Large intestine (tissue), 3 donors: ENCODE results near the gene ARL14EP. TPM values are rescaled to one million over a fixed set of nuclear protein-coding genes. Genes with fewer than 3 reads are reported as not detected.

Experiments used
- DNase-seq, 2 donors: peaks; one replicate each; pipeline versions ENCODE4 v3.0.0 to v3.0.0-alpha.2; 2013
- H3K27ac ChIP-seq: one replicate; pipeline ENCODE4 v1.5.1; 2013; ENCODE audit warnings: low read length
- H3K27me3 ChIP-seq: 2 replicates; pipeline ENCODE4 v1.6.1; 2013; ENCODE audit warnings: low read length; ENCODE audit not compliant: control insufficient read depth, insufficient read depth
- H3K36me3 ChIP-seq: 2 replicates; pipeline ENCODE4 v1.6.1; 2013; ENCODE audit warnings: low read length; ENCODE audit not compliant: control insufficient read depth, insufficient read depth
- H3K4me1 ChIP-seq: one replicate; pipeline ENCODE4 v1.6.1; 2013; ENCODE audit warnings: low read length; ENCODE audit not compliant: control insufficient read depth, insufficient read depth
- H3K4me3 ChIP-seq: one replicate; pipeline ENCODE4 v1.5.1; 2013; ENCODE audit warnings: low read length
- H3K9me3 ChIP-seq: one replicate; pipeline ENCODE4 v1.6.1; 2013; ENCODE audit warnings: mild to moderate bottlenecking, low read depth, low read length, moderate library complexity; ENCODE audit not compliant: control insufficient read depth
- WGBS: methylation state at CpG from one replicate; pipeline ENCODE4 v1.1.5; 2013; ENCODE audit warnings: low lambda C conversion rate; ENCODE audit not compliant: insufficient coverage; 5-methylcytosine and 5-hydroxymethylcytosine counted together
- polyA plus RNA-seq: library from polyadenylated mRNA; unstranded; fragments of 120-200 nt; gene quantifications from one replicate; pipeline ENCODE4 v1.2.1, GENCODE V29; 2013

ARL14EP gene
- polyA plus RNA-seq, 1 donor = 26.3 TPM

- H3K4me3 ChIP-seq = no peak overlapping the region
- H3K4me1 ChIP-seq = no peaks in the 10 kb centered on the region
- 100% methylated on average over 1 of the region's 2 CpGs for WGBS
- H3K27ac ChIP-seq = no peak overlapping the region
- H3K36me3 ChIP-seq = no peaks in the 10 kb centered on the region
- no peaks in the 10 kb centered on the region for H3K27me3 ChIP-seq
- no peak for DNase-seq
- H3K9me3 ChIP-seq = no peaks in the 10 kb centered on the region
Measured at GRCh38 chr11:30292545-30292944, 30.4 kb upstream of the ARL14EP start.

- Histone ChIP-seq H3K27ac (no peak overlapping the region), H3K4me3 (no peak overlapping the region), H3K27me3 (no peaks in the 10 kb centered on the region), H3K9me3 (no peaks in the 10 kb centered on the region), H3K36me3 (no peaks in the 10 kb centered on the region), H3K4me1 (no peaks in the 10 kb centered on the region)
- no CpG with 5 or more reads among the region's 8 CpGs for WGBS
- DNase-seq = no peak
Measured at GRCh38 chr11:30295178-30295885, 27.6 kb upstream of the ARL14EP start.

- Histone ChIP-seq H3K27me3 (no peaks in the 10 kb centered on the region), H3K27ac (no peak overlapping the region), H3K36me3 (no peaks in the 10 kb centered on the region), H3K4me3 (no peak overlapping the region), H3K4me1 (no peaks in the 10 kb centered on the region), H3K9me3 (no peaks in the 10 kb centered on the region)
- no peak for DNase-seq
- WGBS = no CpG with 5 or more reads among the region's 1 CpG
Measured at GRCh38 chr11:30304620-30305019, 18.3 kb upstream of the ARL14EP start.

- H3K4me1 ChIP-seq = no peaks in the 10 kb centered on the region
- no peak overlapping the region for H3K27ac ChIP-seq
- H3K9me3 ChIP-seq = no peaks in the 10 kb centered on the region
- no peak overlapping the region for H3K4me3 ChIP-seq
- no CpG with 5 or more reads among the region's 1 CpG for WGBS
- H3K36me3 ChIP-seq = no peaks in the 10 kb centered on the region
- no peaks in the 10 kb centered on the region for H3K27me3 ChIP-seq
- no peak for DNase-seq
Measured at GRCh38 chr11:30310623-30311022, 12.3 kb upstream of the ARL14EP start.

- no CpG with 5 or more reads among the region's 2 CpGs for WGBS
- Histone ChIP-seq H3K4me3 (no peak overlapping the region), H3K27ac (no peak overlapping the region), H3K4me1 (no peaks in the 10 kb centered on the region), H3K27me3 (no peaks in the 10 kb centered on the region), H3K9me3 (no peaks in the 10 kb centered on the region), H3K36me3 (no peaks in the 10 kb centered on the region)
- DNase-seq = no peak
Measured at GRCh38 chr11:30311189-30311588, 11.7 kb upstream of the ARL14EP start.

GRCh38 chr11:30312243-30312642 is 10.7 kb upstream of the ARL14EP start:
- DNase-seq = no peak
- no peaks in the 10 kb centered on the region for H3K9me3 ChIP-seq
- no peak overlapping the region for H3K4me3 ChIP-seq
- no peaks in the 10 kb centered on the region for H3K36me3 ChIP-seq
- H3K4me1 ChIP-seq = no peaks in the 10 kb centered on the region
- no CpG with 5 or more reads among the region's 1 CpG for WGBS
- H3K27ac ChIP-seq = no peak overlapping the region
- H3K27me3 ChIP-seq = no peaks in the 10 kb centered on the region

GRCh38 chr11:30313580-30313979 is 9.3 kb upstream of the ARL14EP start:
- H3K27ac ChIP-seq = no peak overlapping the region
- H3K9me3 ChIP-seq = no peaks in the 10 kb centered on the region
- no peak overlapping the region for H3K4me3 ChIP-seq
- H3K27me3 ChIP-seq = peaks cover 5% of the 10 kb centered on the region
- 100% methylated on average over 1 of the region's 2 CpGs for WGBS
- no peaks in the 10 kb centered on the region for H3K4me1 ChIP-seq
- no peaks in the 10 kb centered on the region for H3K36me3 ChIP-seq
- no peak for DNase-seq

- Histone ChIP-seq H3K36me3 (no peaks in the 10 kb centered on the region), H3K4me3 (no peak overlapping the region), H3K27me3 (peaks cover 5% of the 10 kb centered on the region), H3K4me1 (no peaks in the 10 kb centered on the region), H3K27ac (no peak overlapping the region), H3K9me3 (no peaks in the 10 kb centered on the region)
- no peak for DNase-seq
Measured at GRCh38 chr11:30314625-30315024, 8.3 kb upstream of the ARL14EP start.

- DNase-seq = no peak
- H3K27me3 ChIP-seq = peaks cover 10% of the 10 kb centered on the region
- no peaks in the 10 kb centered on the region for H3K4me1 ChIP-seq
- no peaks in the 10 kb centered on the region for H3K36me3 ChIP-seq
- no peak overlapping the region for H3K4me3 ChIP-seq
- H3K27ac ChIP-seq = no peak overlapping the region
- WGBS = 100% methylated on average over 1 of the region's 1 CpG
- no peaks in the 10 kb centered on the region for H3K9me3 ChIP-seq
Measured at GRCh38 chr11:30316237-30316636, 6.7 kb upstream of the ARL14EP start.

GRCh38 chr11:30317030-30317429 is 5.9 kb upstream of the ARL14EP start:
- DNase-seq = no peak
- 40% methylated on average over 1 of the region's 2 CpGs for WGBS
- Histone ChIP-seq H3K27me3 (peaks cover 10% of the 10 kb centered on the region), H3K4me3 (no peak overlapping the region), H3K27ac (no peak overlapping the region), H3K9me3 (no peaks in the 10 kb centered on the region), H3K36me3 (no peaks in the 10 kb centered on the region), H3K4me1 (no peaks in the 10 kb centered on the region)

- DNase-seq = no peak
- no peak overlapping the region for H3K4me3 ChIP-seq
- 100% methylated on average over 1 of the region's 4 CpGs for WGBS
- peaks cover 10% of the 10 kb centered on the region for H3K27me3 ChIP-seq
- H3K4me1 ChIP-seq = no peaks in the 10 kb centered on the region
- no peak overlapping the region for H3K27ac ChIP-seq
- no peaks in the 10 kb centered on the region for H3K9me3 ChIP-seq
- H3K36me3 ChIP-seq = no peaks in the 10 kb centered on the region
Measured at GRCh38 chr11:30321321-30321720, 1.6 kb upstream of the ARL14EP start.
